Measurements from ENCODE around the gene CFP. TPM values are rescaled to one million over a fixed set of nuclear protein-coding genes. Genes with fewer than 3 reads are reported as not detected.

The CFP gene
- total RNA-seq, 2 donors from 2014 or later = 17.7 to 25.3 TPM

- DNase-seq (peak; percentile 74 to 84 (median 74)), ATAC-seq (peak; percentile 93)
- H3K27ac Mint-ChIP-seq = peak within 1 kb of the TSS; percentile 94
- H3K4me3 Mint-ChIP-seq = peak within 1 kb of the TSS; percentile 96
- peaks cover 5% of the 10 kb centered on the region for H3K36me3 Mint-ChIP-seq (ENCODE audit: low read depth)
- peaks cover 27% of the 10 kb centered on the region for H3K4me1 Mint-ChIP-seq
- H3K9me3 ChIP-seq (ENCODE audit: control insufficient read depth, low read length, poor library complexity, severe bottlenecking) = no peaks in the 10 kb centered on the region
- no peaks in the 10 kb centered on the region for H3K27me3 Mint-ChIP-seq
Observed at GRCh38 chrX:47650164-47651042, 20.7 kb upstream of the CFP start, which contains the start of gene ELK1. Gene ELK1, minus strand, starts transcription at chrX:47650563. Its CDS starts 9,122 bp downstream, at chrX:47641441.

- Mint-ChIP-seq H3K4me3 (peak overlapping the region; percentile 96), H3K27ac (peak overlapping the region; percentile 94), H3K36me3 (ENCODE audit: low read depth) (peaks cover 5% of the 10 kb centered on the region), H3K4me1 (peaks cover 29% of the 10 kb centered on the region), H3K27me3 (no peaks in the 10 kb centered on the region)
- ATAC-seq = no peak
- H3K9me3 ChIP-seq (ENCODE audit: control insufficient read depth, low read length, poor library complexity, severe bottlenecking) = no peaks in the 10 kb centered on the region
- DNase-seq = no peak
Observed at GRCh38 chrX:47649781-47650163, 20.0 kb upstream of the CFP start.

- Mint-ChIP-seq H3K36me3 (ENCODE audit: low read depth) (peaks cover 7% of the 10 kb centered on the region), H3K27me3 (no peaks in the 10 kb centered on the region), H3K27ac (peak overlapping the region; percentile 94), H3K4me1 (peaks cover 34% of the 10 kb centered on the region), H3K4me3 (peak overlapping the region; percentile 96)
- no peak for ATAC-seq
- DNase-seq = no peak
- no peaks in the 10 kb centered on the region for H3K9me3 ChIP-seq (ENCODE audit: control insufficient read depth, low read length, poor library complexity, severe bottlenecking)
Observed at GRCh38 chrX:47649271-47649670, 19.5 kb upstream of the CFP start.

- Mint-ChIP-seq H3K4me3 (peak overlapping the region; percentile 96), H3K27me3 (no peaks in the 10 kb centered on the region), H3K4me1 (peaks cover 36% of the 10 kb centered on the region), H3K27ac (peak overlapping the region; percentile 72), H3K36me3 (ENCODE audit: low read depth) (peaks cover 6% of the 10 kb centered on the region)
- ATAC-seq = no peak
- DNase-seq = no peak
- no peaks in the 10 kb centered on the region for H3K9me3 ChIP-seq (ENCODE audit: control insufficient read depth, low read length, poor library complexity, severe bottlenecking)
Observed at GRCh38 chrX:47648376-47648775, 18.6 kb upstream of the CFP start.

GRCh38 chrX:47646636-47647035 lies 16.9 kb upstream of the CFP start:
- no peak for DNase-seq
- Mint-ChIP-seq H3K4me3 (no peak overlapping the region), H3K27me3 (no peaks in the 10 kb centered on the region), H3K4me1 (peaks cover 36% of the 10 kb centered on the region), H3K27ac (peak overlapping the region; percentile 82), H3K36me3 (ENCODE audit: low read depth) (peaks cover 2% of the 10 kb centered on the region)
- H3K9me3 ChIP-seq (ENCODE audit: control insufficient read depth, low read length, poor library complexity, severe bottlenecking) = no peaks in the 10 kb centered on the region
- no peak for ATAC-seq

GRCh38 chrX:47645530-47645929 lies 15.8 kb upstream of the CFP start:
- H3K27me3 Mint-ChIP-seq = no peaks in the 10 kb centered on the region

GRCh38 chrX:47644557-47645091 lies 14.9 kb upstream of the CFP start:
- H3K9me3 ChIP-seq (ENCODE audit: control insufficient read depth, low read length, poor library complexity, severe bottlenecking) = no peaks in the 10 kb centered on the region
- Mint-ChIP-seq H3K4me1 (peaks cover 27% of the 10 kb centered on the region), H3K36me3 (ENCODE audit: low read depth) (peaks cover 4% of the 10 kb centered on the region), H3K27me3 (no peaks in the 10 kb centered on the region), H3K4me3 (no peak overlapping the region), H3K27ac (peak overlapping the region; percentile 73)
- peak; percentile 76 for ATAC-seq
- DNase-seq = no peak

More at GRCh38 chrX:47645530-47645929, 15.8 kb upstream of the CFP start:
- no peak overlapping the region for H3K4me3 Mint-ChIP-seq
- no peak overlapping the region for H3K27ac Mint-ChIP-seq
- peaks cover 27% of the 10 kb centered on the region for H3K4me1 Mint-ChIP-seq
- peaks cover 2% of the 10 kb centered on the region for H3K36me3 Mint-ChIP-seq (ENCODE audit: low read depth)
- H3K9me3 ChIP-seq (ENCODE audit: control insufficient read depth, low read length, poor library complexity, severe bottlenecking) = no peaks in the 10 kb centered on the region
- ATAC-seq (no peak), DNase-seq (no peak)

- ATAC-seq (no peak), DNase-seq (no peak)
- H3K4me1 Mint-ChIP-seq = peaks cover 25% of the 10 kb centered on the region
- no peaks in the 10 kb centered on the region for H3K27me3 Mint-ChIP-seq
- no peak overlapping the region for H3K4me3 Mint-ChIP-seq
- H3K9me3 ChIP-seq (ENCODE audit: control insufficient read depth, low read length, poor library complexity, severe bottlenecking) = no peaks in the 10 kb centered on the region
- H3K27ac Mint-ChIP-seq = peak overlapping the region; percentile 73
- peaks cover 6% of the 10 kb centered on the region for H3K36me3 Mint-ChIP-seq (ENCODE audit: low read depth)
Observed at GRCh38 chrX:47643926-47644325, 14.2 kb upstream of the CFP start.

- Mint-ChIP-seq H3K27ac (no peak overlapping the region), H3K36me3 (ENCODE audit: low read depth) (peaks cover 3% of the 10 kb centered on the region), H3K4me1 (peaks cover 14% of the 10 kb centered on the region), H3K4me3 (no peak overlapping the region), H3K27me3 (no peaks in the 10 kb centered on the region)
- no peak for ATAC-seq
- no peaks in the 10 kb centered on the region for H3K9me3 ChIP-seq (ENCODE audit: control insufficient read depth, low read length, poor library complexity, severe bottlenecking)
- no peak for DNase-seq
Observed at GRCh38 chrX:47638816-47639215, 9.1 kb upstream of the CFP start.

- Mint-ChIP-seq H3K27ac (peak overlapping the region; percentile 54), H3K27me3 (no peaks in the 10 kb centered on the region), H3K36me3 (ENCODE audit: low read depth) (peaks cover 3% of the 10 kb centered on the region), H3K4me3 (peak overlapping the region; percentile 87), H3K4me1 (peaks cover 14% of the 10 kb centered on the region)
- DNase-seq (no peak), ATAC-seq (peak; percentile 96)
- H3K9me3 ChIP-seq (ENCODE audit: control insufficient read depth, low read length, poor library complexity, severe bottlenecking) = no peaks in the 10 kb centered on the region
Observed at GRCh38 chrX:47637546-47638195, 7.9 kb upstream of the CFP start.

GRCh38 chrX:47634871-47635575 lies 5.3 kb upstream of the CFP start:
- no peak overlapping the region for H3K4me3 Mint-ChIP-seq
- ATAC-seq = no peak
- peaks cover 3% of the 10 kb centered on the region for H3K36me3 Mint-ChIP-seq (ENCODE audit: low read depth)
- DNase-seq = no peak
- no peak overlapping the region for H3K27ac Mint-ChIP-seq
- no peaks in the 10 kb centered on the region for H3K27me3 Mint-ChIP-seq
- no peaks in the 10 kb centered on the region for H3K9me3 ChIP-seq (ENCODE audit: control insufficient read depth, low read length, poor library complexity, severe bottlenecking)
- peaks cover 17% of the 10 kb centered on the region for H3K4me1 Mint-ChIP-seq

GRCh38 chrX:47633689-47634590 lies 4.2 kb upstream of the CFP start:
- Mint-ChIP-seq H3K36me3 (ENCODE audit: low read depth) (no peaks in the 10 kb centered on the region), H3K4me3 (no peak overlapping the region), H3K27me3 (no peaks in the 10 kb centered on the region), H3K27ac (no peak overlapping the region), H3K4me1 (peaks cover 18% of the 10 kb centered on the region)
- DNase-seq (no peak), ATAC-seq (no peak)
- H3K9me3 ChIP-seq (ENCODE audit: control insufficient read depth, low read length, poor library complexity, severe bottlenecking) = no peaks in the 10 kb centered on the region
